ENCODE measurements around the gene INTS6. TPM values are rescaled to one million over a fixed set of nuclear protein-coding genes. Genes with fewer than 3 reads are reported as not detected.
A peak's percentile ranks its signal among the peaks of the same experiment; 100 is the strongest.

Gene INTS6
- total RNA-seq (2021): 27.2 to 40.4 TPM (median 35.7 TPM) in 3 replicates
- Bru-seq, nascent RNA: percentile 91 among the genes with signal in this experiment
- long read RNA-seq, experiment 1, full-length matches to known transcripts: 157 of 220 reads
- long read RNA-seq, experiment 1, partial matches to known transcripts: 25 of 220 reads
- long read RNA-seq, experiment 1, other reads (novel, unspliced or antisense): 38 of 220 reads
- long read RNA-seq, experiment 2, full-length matches to known transcripts: 18 of 39 reads
- long read RNA-seq, experiment 2, partial matches to known transcripts: 10 of 39 reads
- long read RNA-seq, experiment 2, other reads (novel, unspliced or antisense): 11 of 39 reads
- long read RNA-seq, experiment 3, partial matches to known transcripts: 2 of 4 reads
- long read RNA-seq, experiment 3, other reads (novel, unspliced or antisense): 2 of 4 reads

GRCh38 chr13:51452361-51453206, at the start of gene INTS6:
TSS of gene INTS6 (minus strand) at chr13:51453036. CDS start at chr13:51452525, 511 bp downstream.
- Mint-ChIP-seq H3K27me3 (ENCODE audit: low read depth) (no peaks in the 10 kb centered on the region; the same call in 1 of the 2 replicates), H3K27ac (peak within 1 kb of the TSS; percentile 96), H3K36me3 (peaks cover 50% of the 10 kb centered on the region), H3K9me3 (peaks cover 14% of the 10 kb centered on the region), H3K4me3 (peak within 1 kb of the TSS; percentile 83), H3K4me1 (peaks cover 27% of the 10 kb centered on the region)
- ChIA-PET CTCF (interaction anchor here (0.5 to 2.0 kb wide), 12 partner anchors 8 to 1516 kb away, joined by 3 to 18 read pairs (median 4); partner anchors contain the start of genes NEK5 and SPRYD7), POLR2A (interaction anchor here (0.5 to 2.1 kb wide), 20 partner anchors 10 to 525 kb away, joined by 3 to 11 read pairs (median 3); no protein-coding TSS in a partner anchor)
- peak; percentile 99 for DNase-seq (ENCODE audit: low spot score)
- peak; percentile 92 for ATAC-seq
- TF ChIP-seq ETV6 (CRISPR knock-in tag; IDR thresholded peaks at IDR 0.05) (peak; percentile 31; the same call in 1 of the 2 replicates), FOXP4 (CRISPR knock-in tag; IDR thresholded peaks at IDR 0.05) (no peak), ZNF281 (CRISPR knock-in tag; IDR thresholded peaks at IDR 0.05) (peak; percentile 23; the same call in 1 of the 2 replicates), CBFB (CRISPR knock-in tag; IDR thresholded peaks at IDR 0.05; ENCODE audit: low read depth) (0 out of 2 replicates have a peak, but pooled peaks have one; percentile 34), GABPB1 (CRISPR knock-in tag; IDR thresholded peaks at IDR 0.05) (peak; percentile 71; the same call in 1 of the 2 replicates), CDX4 (CRISPR knock-in tag; IDR thresholded peaks at IDR 0.05; ENCODE audit: borderline replicate concordance) (peak; percentile 74; the same call in 1 of the 2 replicates), JUN (CRISPR knock-in tag; IDR thresholded peaks at IDR 0.05) (no peak), NFYB (CRISPR knock-in tag; conservative IDR thresholded peaks at IDR 0.05; ENCODE audit: low read depth) (peak; percentile 57), USF2 (CRISPR knock-in tag; IDR thresholded peaks at IDR 0.05) (peak; percentile 95), NR1H2 (CRISPR knock-in tag; IDR thresholded peaks at IDR 0.05) (no peak), NR3C1 (CRISPR knock-in tag; conservative IDR thresholded peaks at IDR 0.05; ENCODE audit: low read depth) (0 out of 2 replicates have a peak, but pooled peaks have one; percentile 84), FOXP1 (CRISPR knock-in tag; IDR thresholded peaks at IDR 0.05; ENCODE audit: borderline replicate concordance) (peak; percentile 14; the same call in 1 of the 2 replicates), OVOL2 (CRISPR knock-in tag; IDR thresholded peaks at IDR 0.05; ENCODE audit: borderline replicate concordance) (peak; percentile 18; the same call in 1 of the 2 replicates), USF1 (CRISPR knock-in tag; IDR thresholded peaks at IDR 0.05) (peak; percentile 94), ZBTB21 (CRISPR knock-in tag; IDR thresholded peaks at IDR 0.05; ENCODE audit: borderline replicate concordance) (no peak), EMX1 (CRISPR knock-in tag; IDR thresholded peaks at IDR 0.05) (0 out of 2 replicates have a peak, but pooled peaks have one; percentile 58), RORB (CRISPR knock-in tag; IDR thresholded peaks at IDR 0.05) (peak; percentile 78; the same call in 1 of the 2 replicates), ZNF416 (CRISPR knock-in tag; IDR thresholded peaks at IDR 0.05) (peak; percentile 51; the same call in 1 of the 2 replicates), HMGXB4 (CRISPR knock-in tag; IDR thresholded peaks at IDR 0.05) (peak; percentile 59; the same call in 1 of the 2 replicates), ZMAT4 (CRISPR knock-in tag; IDR thresholded peaks at IDR 0.05) (peak; percentile 91), SP1 (CRISPR knock-in tag; conservative IDR thresholded peaks at IDR 0.05) (no peak; the same call in 1 of the 2 replicates), FOXJ3 (CRISPR knock-in tag; IDR thresholded peaks at IDR 0.05; ENCODE audit: borderline replicate concordance) (no peak)
